Ovary (tissue), 9 donors: ENCODE results near the gene HDHD5. TPM values are rescaled to one million over a fixed set of nuclear protein-coding genes. Genes with fewer than 3 reads are reported as not detected.

Experiments used
- DNase-seq, 5 donors: peaks; one replicate each; pipeline ENCODE4 v3.0.0-alpha.2; 2019 to 2020
- H3K27ac ChIP-seq, 2 donors: fragments of 200-600 bp; one replicate each; pipeline versions ENCODE4 v1.5.1 to v1.8.0; 2019 to 2022
- H3K27me3 ChIP-seq: fragments of 200-600 bp; one replicate; pipeline ENCODE4 v1.8.0; 2022
- H3K36me3 ChIP-seq: fragments of 200-600 bp; sonication (generic); one replicate; pipeline ENCODE4 v1.5.1; 2019
- H3K4me1 ChIP-seq: one replicate; pipeline ENCODE4 v1.8.1; 2013; ENCODE audit warnings: mild to moderate bottlenecking, moderate library complexity; ENCODE audit not compliant: insufficient read depth
- H3K4me3 ChIP-seq: fragments of 200-600 bp; sonication (generic); one replicate; pipeline ENCODE4 v1.5.1; 2017
- H3K9me3 ChIP-seq, 2 donors: fragments of 200-600 bp in 1 of 2; sonication (generic) in 1 of 2; one replicate each; pipeline versions ENCODE4 v1.5.1 to v1.8.1; 2013 to 2019; ENCODE audit warnings: mild to moderate bottlenecking in 1 of 2, moderate library complexity in 1 of 2
- EP300 ChIP-seq: sonication (generic); formaldehyde crosslinking; IDR thresholded peaks from one replicate; pipeline ENCODE4 v1.6.1; 2017; ENCODE audit warnings: antibody characterized with exemption
- POLR2A ChIP-seq: fragments of 450-650 bp; IDR thresholded peaks from one replicate; pipeline ENCODE4 v1.6.1; 2017; ENCODE audit warnings: antibody characterized with exemption, mild to moderate bottlenecking, moderate library complexity
- WGBS, 3 donors: extraction: QIAGEN DNeasy Blood & Tissue Kit in 1 of 3; methylation state at CpG; one replicate each; pipeline versions ENCODE4 v1.1.5 to v1.1.7; 2013 to 2017; 5-methylcytosine and 5-hydroxymethylcytosine counted together
- intact Hi-C, 4 donors: fragments of 100-400 bp; cut with DNase I; formaldehyde crosslinking; loops; one replicate each; pipeline versions ENCODE4 v1.11.0 to v1.15.1; 2022 to 2023
- polyA plus RNA-seq, 2 donors: library from polyadenylated mRNA; stranded (reverse); fragments of 200-250 nt in 1 of 2; fragments of 350-450 nt in 1 of 2; fragmentation: Illumina TruSeq in 1 of 2; extraction: RNeasy Lipid Tissue Mini Kit (QIAGEN cat#74804) in 1 of 2; gene quantifications; one replicate each; pipeline ENCODE4 v1.2.3, GENCODE V29; 2013 to 2014
- total RNA-seq, 7 donors: library from RNA; depleted of rRNA in 2 of 7; stranded (reverse); fragments of >200 nt in 2 of 7; fragmentation: NEBNext Ultra II Directional in 3 of 7; extraction: Animal tissue kit (Norgen Biotek cat#: 25700) in 3 of 7; gene quantifications; one replicate each; pipeline versions ENCODE4 v1.1.0 to v1.2.4, GENCODE V29; 2016 to 2023
- TF ChIP-seq, protein P1 (sequence below), 3 donors: fragments of 450-650 bp in 2 of 3; fragments of 200-600 bp in 1 of 3; IDR thresholded peaks; one replicate each; pipeline versions ENCODE4 v1.5.1 to v1.8.0; 2016 to 2022; ENCODE audit warnings: antibody characterized with exemption in 3 of 3, mild to moderate bottlenecking in 1 of 3
- donor health status: DM: no; HTN: no; CAD: no; lungs with moderate emphysema.
- donor health status: DM: no; HTN: no; CAD: no.
- donor health status: Bipolar disorder and iron deficiency.
- donor health status: DM: yes; HTN: yes; CAD: no.
- donor health status: DM: no; HTN: no; CAD: no.
- donor health status: DM: yes; HTN: yes; CAD: no.

The HDHD5 gene
- total and polyA plus RNA-seq, 9 donors = 8.9 to 29.5 (median 23.9) TPM

DNA sequence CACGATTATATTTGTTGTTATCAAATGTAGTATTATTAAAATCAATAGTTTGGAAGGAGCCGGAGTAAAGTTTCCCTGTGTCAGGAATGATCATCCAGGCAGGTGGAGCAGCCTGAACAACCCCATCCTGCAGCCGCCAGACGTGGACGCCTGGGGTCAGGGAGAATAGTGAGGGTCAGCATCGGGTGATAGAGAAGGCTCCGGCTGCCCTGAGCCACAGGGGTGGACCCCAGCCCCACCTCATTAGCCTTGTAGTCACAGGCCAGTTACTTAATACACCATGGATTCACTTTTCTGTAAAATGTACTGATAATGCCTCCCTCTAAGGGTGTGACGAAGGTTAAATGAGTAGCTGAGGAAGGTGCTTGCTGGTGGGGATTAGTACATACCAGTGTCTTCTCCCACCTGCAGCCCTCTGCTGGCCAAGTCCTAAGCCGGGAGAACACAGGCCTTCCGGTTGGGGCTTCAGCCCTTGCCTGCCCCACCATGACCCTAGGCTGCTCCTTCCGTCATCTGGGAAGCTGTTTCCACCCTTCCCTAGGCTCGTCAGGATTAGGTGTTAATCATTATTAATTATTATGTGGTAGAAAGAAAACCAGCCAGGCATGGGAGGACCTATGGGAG is 52.8 kb downstream of the HDHD5 start:
- TF ChIP-seq POLR2A (no peak), EP300 (no peak)
- TF ChIP-seq, protein P1, sequence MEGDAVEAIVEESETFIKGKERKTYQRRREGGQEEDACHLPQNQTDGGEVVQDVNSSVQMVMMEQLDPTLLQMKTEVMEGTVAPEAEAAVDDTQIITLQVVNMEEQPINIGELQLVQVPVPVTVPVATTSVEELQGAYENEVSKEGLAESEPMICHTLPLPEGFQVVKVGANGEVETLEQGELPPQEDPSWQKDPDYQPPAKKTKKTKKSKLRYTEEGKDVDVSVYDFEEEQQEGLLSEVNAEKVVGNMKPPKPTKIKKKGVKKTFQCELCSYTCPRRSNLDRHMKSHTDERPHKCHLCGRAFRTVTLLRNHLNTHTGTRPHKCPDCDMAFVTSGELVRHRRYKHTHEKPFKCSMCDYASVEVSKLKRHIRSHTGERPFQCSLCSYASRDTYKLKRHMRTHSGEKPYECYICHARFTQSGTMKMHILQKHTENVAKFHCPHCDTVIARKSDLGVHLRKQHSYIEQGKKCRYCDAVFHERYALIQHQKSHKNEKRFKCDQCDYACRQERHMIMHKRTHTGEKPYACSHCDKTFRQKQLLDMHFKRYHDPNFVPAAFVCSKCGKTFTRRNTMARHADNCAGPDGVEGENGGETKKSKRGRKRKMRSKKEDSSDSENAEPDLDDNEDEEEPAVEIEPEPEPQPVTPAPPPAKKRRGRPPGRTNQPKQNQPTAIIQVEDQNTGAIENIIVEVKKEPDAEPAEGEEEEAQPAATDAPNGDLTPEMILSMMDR (IDR thresholded peaks at IDR 0.05) = no peak
- DNase-seq = no peak
- intact Hi-C loops = no loop called here
- H3K9me3 ChIP-seq = no peaks in the 10 kb centered on the region
- H3K4me3 ChIP-seq = no peak overlapping the region
- 81 to 85% (median 85%) methylated on average over 12 of the region's 12 CpGs for WGBS, 3 donors
- H3K36me3 ChIP-seq = no peaks in the 10 kb centered on the region
- no peaks in the 10 kb centered on the region for H3K27me3 ChIP-seq
- H3K4me1 ChIP-seq = no peaks in the 10 kb centered on the region
- H3K27ac ChIP-seq = no peak overlapping the region

GRCh38 chr22:17105143-17106129 is 53.6 kb downstream of the HDHD5 start:
- WGBS, 3 donors = 78 to 86% (median 82%) methylated on average over 22 of the region's 22 CpGs
- DNase-seq = no peak
- intact Hi-C loops = no loop called here
- Histone ChIP-seq H3K27me3 (no peaks in the 10 kb centered on the region), H3K27ac (no peak overlapping the region), H3K9me3 (no peaks in the 10 kb centered on the region), H3K4me3 (no peak overlapping the region), H3K4me1 (no peaks in the 10 kb centered on the region), H3K36me3 (no peaks in the 10 kb centered on the region)
- TF ChIP-seq EP300 = no peak
- TF ChIP-seq, protein P1 (IDR thresholded peaks at IDR 0.05) = no peak
- TF ChIP-seq POLR2A = no peak

DNA sequence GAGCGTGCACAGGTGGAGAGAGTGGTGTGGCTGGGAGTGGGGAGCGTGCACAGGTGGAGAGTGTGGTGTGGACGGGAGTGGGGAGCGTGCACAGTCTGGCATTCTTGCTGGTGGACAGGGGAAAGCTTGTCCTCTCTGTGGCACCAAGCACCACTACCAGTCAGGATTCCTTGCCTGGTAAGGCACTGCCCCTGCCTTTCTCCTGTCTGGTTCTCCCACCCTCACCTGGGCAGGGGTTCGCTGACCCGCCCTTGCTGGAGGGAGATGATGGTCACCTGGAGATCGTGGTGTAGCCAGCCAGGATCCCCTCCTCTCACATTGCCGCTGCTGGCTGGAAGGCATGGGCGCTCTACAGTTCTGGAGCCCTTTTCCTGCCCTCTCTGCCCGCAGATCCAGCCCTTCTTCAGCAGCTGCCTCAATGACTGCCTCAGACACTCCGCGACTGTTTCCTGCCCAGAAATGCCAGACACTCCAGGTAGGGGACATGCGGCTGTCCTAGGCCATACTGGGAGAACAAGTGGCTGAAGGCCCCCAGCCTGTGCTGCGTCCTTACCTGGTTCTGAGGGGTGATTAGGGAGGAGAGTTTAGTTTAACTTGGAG is 54.6 kb downstream of the HDHD5 start:
- Histone ChIP-seq H3K36me3 (no peaks in the 10 kb centered on the region), H3K9me3 (no peaks in the 10 kb centered on the region), H3K27me3 (no peaks in the 10 kb centered on the region), H3K27ac (no peak overlapping the region), H3K4me1 (no peaks in the 10 kb centered on the region), H3K4me3 (no peak overlapping the region)
- TF ChIP-seq EP300 = no peak
- intact Hi-C loops = no loop called here
- 85 to 93% (median 88%) methylated on average over 13 to 14 of the region's 14 CpGs for WGBS, 3 donors
- DNase-seq = no peak

DNA sequence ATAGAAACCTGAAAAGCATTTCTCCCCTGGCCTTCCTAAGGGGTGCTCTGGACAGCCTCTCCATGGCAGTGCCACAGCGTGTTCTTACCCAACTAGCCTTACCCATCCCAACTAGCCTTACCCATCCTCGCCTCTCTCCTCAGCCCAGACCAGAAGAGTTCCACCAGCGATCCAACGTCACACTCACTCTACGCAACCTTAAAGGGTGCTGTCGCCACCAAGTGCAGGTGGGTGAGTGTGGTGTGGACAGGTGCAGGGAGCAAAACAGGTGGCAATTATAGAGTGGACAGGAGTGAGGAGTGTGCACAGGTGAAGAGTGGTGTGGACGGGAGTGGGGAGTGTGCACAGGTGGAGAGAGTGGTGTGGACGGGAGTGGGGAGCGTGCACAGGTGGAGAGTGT is 55.7 kb downstream of the HDHD5 start:
- no peaks in the 10 kb centered on the region for H3K4me1 ChIP-seq
- no peak overlapping the region for H3K4me3 ChIP-seq
- intact Hi-C loops = no loop called here
- WGBS, 3 donors = 93 to 95% (median 94%) methylated on average over 9 of the region's 9 CpGs
- H3K9me3 ChIP-seq = no peaks in the 10 kb centered on the region
- no peak overlapping the region for H3K27ac ChIP-seq
- H3K27me3 ChIP-seq = no peaks in the 10 kb centered on the region
- DNase-seq = no peak
- no peaks in the 10 kb centered on the region for H3K36me3 ChIP-seq
- TF ChIP-seq, protein P1 (IDR thresholded peaks at IDR 0.05) = no peak
- TF ChIP-seq POLR2A (no peak), EP300 (no peak)
